Thoracic aorta (tissue), 2 donors: ENCODE results near the gene MYO10. TPM values are rescaled to one million over a fixed set of nuclear protein-coding genes. Genes with fewer than 3 reads are reported as not detected.

Experiments used
- ATAC-seq: fragments of 150-250 bp; one replicate; pipeline ENCODE4 v1.8.0; 2017; ENCODE audit warnings: low read depth; ENCODE audit not compliant: insufficient number of reproducible peaks, low FRiP score
- DNase-seq: peaks from one replicate; pipeline ENCODE4 v3.0.0-alpha.2; 2020; ENCODE audit warnings: low spot score
- H3K27ac ChIP-seq, 2 donors: fragments of 200-600 bp; sonication (generic); 1 replicate in 1 of 2; 2 replicates in 1 of 2; pipeline ENCODE4 v1.5.1; 2016; ENCODE audit warnings: mild to moderate bottlenecking in 2 of 2, moderate library complexity in 2 of 2
- H3K27me3 ChIP-seq: fragments of 200-600 bp; sonication (generic); replicated peaks from 2 replicates; pipeline ENCODE4 v1.6.0; 2016; ENCODE audit warnings: mild to moderate bottlenecking; ENCODE audit not compliant: insufficient read depth
- H3K36me3 ChIP-seq: fragments of 200-600 bp; sonication (generic); one replicate; pipeline ENCODE4 v1.5.1; 2016
- H3K4me1 ChIP-seq, 2 donors: fragments of 200-600 bp; sonication (generic); 1 replicate in 1 of 2; 2 replicates in 1 of 2; pipeline versions ENCODE4 v1.5.1 to v1.6.0; 2016; ENCODE audit warnings: low read depth in 2 of 2, mild to moderate bottlenecking in 1 of 2; ENCODE audit not compliant: control insufficient read depth in 1 of 2
- H3K4me3 ChIP-seq: fragments of 200-600 bp; sonication (generic); 2 replicates; pipeline ENCODE4 v1.5.1; 2016; ENCODE audit warnings: mild to moderate bottlenecking
- H3K9me3 ChIP-seq: fragments of 200-600 bp; sonication (generic); 2 replicates; pipeline ENCODE4 v1.5.1; 2016
- total RNA-seq, 2 donors: library from RNA; depleted of rRNA; stranded (reverse); fragments of >200 nt; gene quantifications; one replicate each; pipeline versions ENCODE4 v1.1.0 to v1.2.3, GENCODE V29; 2016
- TF ChIP-seq, protein P1 (sequence below): fragments of 200-600 bp; sonication (generic); IDR thresholded peaks from one replicate; pipeline ENCODE4 v1.5.1; 2019; ENCODE audit warnings: antibody characterized with exemption

The MYO10 gene
- total RNA-seq, 2 donors from 2014 or later = 11.4 to 41.7 TPM

DNA sequence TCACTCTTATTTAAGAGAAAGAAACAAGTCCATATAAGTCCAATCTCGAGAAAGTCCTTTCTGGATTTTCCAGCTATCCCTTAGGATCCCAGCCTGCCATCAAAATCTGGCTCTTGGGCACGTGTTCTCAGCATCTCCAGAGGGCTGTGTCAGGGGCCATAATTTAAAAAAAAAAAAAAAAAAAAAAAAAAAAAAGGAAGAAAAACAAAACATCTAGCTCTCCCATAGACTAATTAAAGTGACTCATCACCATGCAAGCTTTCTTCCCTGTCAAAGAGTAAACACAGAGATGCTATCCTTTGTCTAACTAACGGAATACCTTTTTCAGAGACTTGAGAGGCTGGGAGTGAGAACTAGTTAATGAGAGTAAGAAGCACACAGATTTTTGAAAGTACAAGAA lies 44.9 kb upstream of the MYO10 start:
- DNase-seq = no peak
- no peaks in the 10 kb centered on the region for H3K36me3 ChIP-seq

DNA sequence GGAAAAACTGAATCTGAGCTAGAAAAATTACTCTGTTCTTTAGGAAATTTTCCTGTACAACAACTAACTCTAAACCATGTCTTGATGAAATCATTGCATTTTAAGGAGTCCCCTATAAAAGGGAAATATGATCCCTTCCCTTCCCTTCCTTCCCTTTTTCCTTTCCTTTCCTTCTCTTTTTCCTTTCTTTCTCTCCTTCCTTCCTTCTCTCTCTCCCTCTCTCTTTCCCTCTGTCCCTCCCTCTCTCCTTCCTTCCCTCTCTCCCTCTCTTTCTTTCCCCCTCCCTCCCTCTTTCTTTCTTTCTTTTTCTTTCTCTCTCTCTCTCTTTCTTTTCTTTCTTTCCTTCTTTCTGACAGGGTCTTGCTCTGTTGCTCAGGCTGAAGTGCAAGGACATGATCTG lies 42.2 kb upstream of the MYO10 start:
- TF ChIP-seq, protein P1, sequence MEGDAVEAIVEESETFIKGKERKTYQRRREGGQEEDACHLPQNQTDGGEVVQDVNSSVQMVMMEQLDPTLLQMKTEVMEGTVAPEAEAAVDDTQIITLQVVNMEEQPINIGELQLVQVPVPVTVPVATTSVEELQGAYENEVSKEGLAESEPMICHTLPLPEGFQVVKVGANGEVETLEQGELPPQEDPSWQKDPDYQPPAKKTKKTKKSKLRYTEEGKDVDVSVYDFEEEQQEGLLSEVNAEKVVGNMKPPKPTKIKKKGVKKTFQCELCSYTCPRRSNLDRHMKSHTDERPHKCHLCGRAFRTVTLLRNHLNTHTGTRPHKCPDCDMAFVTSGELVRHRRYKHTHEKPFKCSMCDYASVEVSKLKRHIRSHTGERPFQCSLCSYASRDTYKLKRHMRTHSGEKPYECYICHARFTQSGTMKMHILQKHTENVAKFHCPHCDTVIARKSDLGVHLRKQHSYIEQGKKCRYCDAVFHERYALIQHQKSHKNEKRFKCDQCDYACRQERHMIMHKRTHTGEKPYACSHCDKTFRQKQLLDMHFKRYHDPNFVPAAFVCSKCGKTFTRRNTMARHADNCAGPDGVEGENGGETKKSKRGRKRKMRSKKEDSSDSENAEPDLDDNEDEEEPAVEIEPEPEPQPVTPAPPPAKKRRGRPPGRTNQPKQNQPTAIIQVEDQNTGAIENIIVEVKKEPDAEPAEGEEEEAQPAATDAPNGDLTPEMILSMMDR = no peak
- Histone ChIP-seq H3K27ac (no peak overlapping the region), H3K9me3 (no peaks in the 10 kb centered on the region), H3K27me3 (no peaks in the 10 kb centered on the region), H3K4me3 (no peak overlapping the region), H3K36me3 (no peaks in the 10 kb centered on the region), H3K4me1 (no peaks in the 10 kb centered on the region)
- no peak for DNase-seq
- ATAC-seq = no peak

More for the DNA sequence above, 44.9 kb upstream of the MYO10 start:
- H3K9me3 ChIP-seq = no peaks in the 10 kb centered on the region
- H3K27ac ChIP-seq = no peak overlapping the region
- no peaks in the 10 kb centered on the region for H3K4me1 ChIP-seq
- H3K27me3 ChIP-seq = no peaks in the 10 kb centered on the region
- H3K4me3 ChIP-seq = no peak overlapping the region
- TF ChIP-seq, protein P1 = no peak
- no peak for ATAC-seq

DNA sequence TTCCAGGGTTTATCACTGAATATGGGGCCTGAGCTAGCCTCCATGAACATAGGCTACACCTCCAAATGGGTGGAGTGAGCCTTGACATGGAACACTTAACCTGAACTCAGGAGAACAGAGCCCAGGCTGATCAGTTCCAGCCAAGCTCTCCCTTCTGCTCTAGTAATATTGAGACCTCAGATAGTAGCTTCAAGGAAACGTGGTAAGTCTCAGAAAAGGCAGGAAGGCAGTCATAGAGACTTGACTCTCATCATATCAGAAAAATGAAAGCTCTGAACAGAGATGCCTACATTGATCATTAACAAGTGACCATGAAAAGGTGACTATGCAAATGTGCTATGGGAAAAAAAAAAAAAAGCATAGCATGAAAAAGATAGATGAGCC lies 40.5 kb upstream of the MYO10 start:
- Histone ChIP-seq H3K27me3 (no peaks in the 10 kb centered on the region), H3K36me3 (no peaks in the 10 kb centered on the region), H3K4me1 (no peaks in the 10 kb centered on the region), H3K4me3 (no peak overlapping the region), H3K9me3 (no peaks in the 10 kb centered on the region), H3K27ac (no peak overlapping the region)
- no peak for DNase-seq
- no peak for ATAC-seq
- TF ChIP-seq, protein P1 = no peak

DNA sequence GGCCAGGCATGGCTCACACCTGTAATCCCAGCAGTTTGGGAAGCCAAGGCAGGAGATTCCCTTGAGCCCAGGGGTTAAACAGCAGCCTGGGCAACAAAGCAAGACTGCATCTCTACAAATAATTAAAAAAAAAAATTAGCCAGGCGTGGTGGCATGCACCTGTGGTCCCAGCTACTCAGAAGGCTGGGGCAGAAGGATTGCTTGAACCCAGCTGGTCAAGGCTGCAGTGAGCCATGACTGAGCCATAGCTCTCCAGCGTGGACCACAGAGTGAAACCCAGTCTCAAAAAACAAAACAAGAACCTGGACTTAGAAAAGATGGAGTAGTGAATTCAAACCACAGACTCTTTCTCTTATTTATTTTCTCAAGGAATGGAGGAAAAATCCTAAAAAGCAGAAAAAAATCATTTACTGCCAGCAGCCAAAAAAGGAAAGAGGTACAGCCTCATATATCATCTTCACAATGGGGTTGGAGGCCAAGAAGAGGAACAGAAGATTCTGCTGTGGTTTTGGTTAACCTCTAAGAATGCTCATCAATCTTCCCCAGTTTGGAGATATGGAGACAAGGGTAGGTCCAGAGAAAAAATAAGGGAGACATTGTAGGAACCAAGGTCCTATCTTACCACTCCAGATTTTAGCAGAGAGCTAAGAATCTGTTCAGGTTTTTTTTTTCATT lies 40.0 kb upstream of the MYO10 start:
- H3K9me3 ChIP-seq = no peaks in the 10 kb centered on the region
- H3K4me3 ChIP-seq = no peak overlapping the region
- no peaks in the 10 kb centered on the region for H3K4me1 ChIP-seq
- no peak for DNase-seq
- no peaks in the 10 kb centered on the region for H3K36me3 ChIP-seq
- no peak for ATAC-seq
- no peak overlapping the region for H3K27ac ChIP-seq
- no peaks in the 10 kb centered on the region for H3K27me3 ChIP-seq
- TF ChIP-seq, protein P1 = no peak

DNA sequence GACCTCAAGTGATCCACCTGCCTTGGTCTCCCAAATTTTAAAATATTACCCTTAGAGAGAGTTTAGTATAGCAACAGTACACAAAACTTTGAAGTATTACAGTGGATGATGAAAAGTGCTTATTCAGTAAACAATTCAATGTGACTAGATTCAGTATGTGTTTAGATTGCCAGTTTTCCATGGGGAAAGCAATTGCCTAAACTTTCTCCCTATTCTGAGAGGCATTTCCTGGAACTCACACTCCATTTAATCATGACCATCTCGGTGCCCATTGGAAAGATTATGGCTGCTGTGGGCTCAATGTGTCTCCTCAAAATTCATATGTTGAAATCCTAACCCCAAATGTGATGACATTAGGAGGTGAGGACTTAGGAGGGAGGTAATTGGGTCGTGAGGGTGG lies 38.9 kb upstream of the MYO10 start:
- H3K36me3 ChIP-seq = no peaks in the 10 kb centered on the region
- no peaks in the 10 kb centered on the region for H3K9me3 ChIP-seq
- TF ChIP-seq, protein P1 = no peak
- H3K4me3 ChIP-seq = no peak overlapping the region
- ATAC-seq (no peak), DNase-seq (no peak)
- no peak overlapping the region for H3K27ac ChIP-seq
- H3K4me1 ChIP-seq = no peaks in the 10 kb centered on the region
- H3K27me3 ChIP-seq = no peaks in the 10 kb centered on the region
